NB4 (cell line): Measurements from ENCODE around the gene NKX2-3.
A peak's percentile ranks its signal among the peaks of the same experiment; 100 is the strongest.

ENCODE experiments used
- DNase-seq: peaks from one replicate; pipeline ENCODE4 v3.0.0; 2010; ENCODE audit warnings: low read depth
- H3K4me3 ChIP-seq: one replicate; pipeline ENCODE4 v1.5.1; 2011; ENCODE audit warnings: mild to moderate bottlenecking, low read depth, low read length, moderate library complexity
- MYC ChIP-seq: IDR thresholded peaks from 2 replicates; pipeline ENCODE4 v1.6.1; 2011; ENCODE audit warnings: low read depth, low read length
- POLR2A ChIP-seq: IDR thresholded peaks from 2 replicates; pipeline ENCODE4 v1.6.1; 2011; ENCODE audit warnings: mild to moderate bottlenecking; ENCODE audit not compliant: insufficient read length; ENCODE audit errors: extremely low read depth
- TF ChIP-seq, protein P1 (sequence below): IDR thresholded peaks from 2 replicates; pipeline ENCODE4 v1.6.1; 2011; ENCODE audit warnings: low read depth, low read length
- TF ChIP-seq, protein P2 (sequence below): IDR thresholded peaks from one replicate; pipeline ENCODE4 v1.5.1; 2012; ENCODE audit warnings: low read depth, low read length

The NKX2-3 gene

DNA sequence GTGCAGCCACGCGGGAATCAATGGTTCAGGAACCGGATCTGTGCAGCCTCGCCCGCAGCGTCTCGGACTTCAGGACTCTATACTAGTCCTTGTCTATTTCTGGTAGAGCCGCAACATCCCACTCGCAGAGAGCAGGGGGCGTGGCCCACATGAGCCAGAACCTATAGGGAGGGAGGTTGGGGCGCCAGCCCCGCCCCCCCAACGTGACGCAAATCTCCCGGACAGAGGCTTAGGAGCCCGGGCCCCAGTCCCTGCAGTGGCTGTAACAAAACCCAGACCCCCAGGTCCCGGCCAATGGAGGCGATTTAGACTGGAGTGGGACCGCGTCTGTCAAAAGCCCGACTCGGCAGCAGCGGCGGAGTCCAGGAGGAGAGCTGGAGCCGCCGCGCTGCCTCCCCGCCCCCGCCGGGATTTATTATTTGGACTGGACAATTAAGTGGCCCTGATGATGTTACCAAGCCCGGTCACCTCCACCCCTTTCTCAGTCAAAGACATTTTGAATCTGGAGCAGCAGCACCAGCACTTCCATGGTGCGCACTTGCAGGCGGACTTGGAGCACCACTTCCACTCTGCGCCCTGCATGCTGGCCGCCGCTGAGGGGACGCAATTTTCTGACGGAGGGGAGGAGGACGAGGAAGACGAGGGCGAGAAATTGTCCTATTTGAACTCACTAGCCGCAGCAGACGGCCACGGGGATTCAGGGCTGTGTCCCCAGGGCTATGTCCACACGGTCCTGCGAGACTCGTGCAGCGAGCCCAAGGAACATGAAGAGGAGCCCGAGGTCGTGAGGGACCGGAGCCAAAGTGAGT, at the start of gene NKX2-3:
Gene NKX2-3, plus strand, starts transcription at position 256 of the 809 bp plus-strand sequence. Its CDS starts 190 bp downstream, at position 446.
- peak; percentile 80 for DNase-seq
- H3K4me3 ChIP-seq: no peak within 1 kb of the TSS
- TF ChIP-seq, protein P1, sequence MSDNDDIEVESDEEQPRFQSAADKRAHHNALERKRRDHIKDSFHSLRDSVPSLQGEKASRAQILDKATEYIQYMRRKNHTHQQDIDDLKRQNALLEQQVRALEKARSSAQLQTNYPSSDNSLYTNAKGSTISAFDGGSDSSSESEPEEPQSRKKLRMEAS: no peak

DNA sequence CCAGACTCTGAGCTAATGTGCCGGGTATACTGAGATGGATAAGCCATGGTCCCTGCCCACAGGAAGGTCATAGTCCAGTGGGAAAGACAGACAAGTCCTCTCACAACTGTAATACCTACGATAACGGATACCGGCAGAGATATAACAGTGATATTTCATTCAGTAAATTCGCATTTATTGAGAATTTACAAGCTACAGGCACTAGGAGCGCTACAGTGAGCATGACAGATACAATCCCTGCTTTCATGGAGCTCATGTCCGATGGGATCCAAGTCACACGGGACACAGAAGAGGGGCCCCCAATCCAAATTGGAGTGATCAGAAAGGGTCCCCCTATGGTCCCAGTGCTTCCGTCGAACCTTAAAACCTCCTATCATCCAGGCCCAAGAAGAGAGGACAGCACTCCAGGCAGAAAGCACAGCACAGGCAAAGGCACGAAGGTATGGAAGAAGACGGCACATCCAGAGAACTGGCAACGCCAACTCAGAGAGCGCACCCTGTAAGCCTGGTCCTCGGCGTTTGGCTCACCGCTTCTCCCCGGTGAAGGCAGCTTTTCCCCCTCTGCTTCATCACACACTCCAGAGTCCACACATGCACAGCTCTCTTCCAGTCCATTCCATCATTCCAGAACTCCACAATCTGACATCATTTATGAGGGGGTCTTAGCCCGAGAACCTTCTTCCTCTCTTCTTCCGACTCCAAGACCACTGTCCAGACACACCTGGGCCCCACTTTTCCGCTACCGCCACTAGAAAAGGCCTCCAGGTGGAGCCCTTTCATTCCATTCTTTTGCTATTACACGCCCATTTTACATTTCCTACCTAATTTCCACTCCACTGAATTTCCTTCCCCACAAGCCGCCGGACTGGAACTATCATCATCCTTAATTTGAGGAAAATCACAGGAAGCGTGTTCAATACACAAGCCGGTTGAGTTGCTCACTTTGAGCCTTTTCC, 47.8 kb upstream of the NKX2-3 start:
- DNase-seq: peak; percentile 10
- TF ChIP-seq, protein P2, sequence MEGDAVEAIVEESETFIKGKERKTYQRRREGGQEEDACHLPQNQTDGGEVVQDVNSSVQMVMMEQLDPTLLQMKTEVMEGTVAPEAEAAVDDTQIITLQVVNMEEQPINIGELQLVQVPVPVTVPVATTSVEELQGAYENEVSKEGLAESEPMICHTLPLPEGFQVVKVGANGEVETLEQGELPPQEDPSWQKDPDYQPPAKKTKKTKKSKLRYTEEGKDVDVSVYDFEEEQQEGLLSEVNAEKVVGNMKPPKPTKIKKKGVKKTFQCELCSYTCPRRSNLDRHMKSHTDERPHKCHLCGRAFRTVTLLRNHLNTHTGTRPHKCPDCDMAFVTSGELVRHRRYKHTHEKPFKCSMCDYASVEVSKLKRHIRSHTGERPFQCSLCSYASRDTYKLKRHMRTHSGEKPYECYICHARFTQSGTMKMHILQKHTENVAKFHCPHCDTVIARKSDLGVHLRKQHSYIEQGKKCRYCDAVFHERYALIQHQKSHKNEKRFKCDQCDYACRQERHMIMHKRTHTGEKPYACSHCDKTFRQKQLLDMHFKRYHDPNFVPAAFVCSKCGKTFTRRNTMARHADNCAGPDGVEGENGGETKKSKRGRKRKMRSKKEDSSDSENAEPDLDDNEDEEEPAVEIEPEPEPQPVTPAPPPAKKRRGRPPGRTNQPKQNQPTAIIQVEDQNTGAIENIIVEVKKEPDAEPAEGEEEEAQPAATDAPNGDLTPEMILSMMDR: peak; percentile 30
- TF ChIP-seq, protein P1: no peak
- no peak for TF ChIP-seq POLR2A
- H3K4me3 ChIP-seq: no peak overlapping the region

DNA sequence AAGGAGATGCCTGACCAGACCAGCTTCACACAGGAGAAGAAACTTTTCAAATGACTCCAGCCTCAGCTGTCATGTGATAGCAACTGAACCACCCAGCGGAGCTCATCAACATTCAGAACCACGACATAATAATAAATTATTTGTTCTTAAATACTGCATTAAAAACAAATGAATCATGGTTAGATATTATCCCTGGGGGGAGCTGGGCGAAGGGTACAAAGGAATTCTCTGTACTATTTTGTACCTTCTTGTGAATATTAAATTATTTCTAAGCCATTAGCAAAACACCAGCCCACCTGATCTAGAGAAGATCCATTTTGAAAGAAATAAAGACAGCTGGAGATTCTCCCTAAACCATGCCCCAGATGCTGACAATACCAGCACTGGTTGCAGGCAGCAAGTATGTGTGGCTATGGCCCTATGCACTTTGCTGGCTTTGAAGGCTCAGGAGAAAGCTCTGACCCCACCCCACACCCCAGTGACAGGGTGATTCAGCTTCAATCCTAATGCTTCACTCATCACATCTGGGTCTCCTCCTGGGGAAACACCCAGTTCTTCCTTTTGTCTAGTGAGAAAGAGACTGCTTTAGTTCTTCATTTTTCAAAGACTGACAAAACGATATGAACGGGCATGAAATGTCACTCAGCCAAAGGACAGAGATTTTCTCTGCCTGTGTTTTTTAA, 45.5 kb upstream of the NKX2-3 start:
- TF ChIP-seq MYC (no peak), POLR2A (no peak)
- TF ChIP-seq, protein P2: no peak
- TF ChIP-seq, protein P1: no peak
- no peak overlapping the region for H3K4me3 ChIP-seq
- DNase-seq: no peak

DNA sequence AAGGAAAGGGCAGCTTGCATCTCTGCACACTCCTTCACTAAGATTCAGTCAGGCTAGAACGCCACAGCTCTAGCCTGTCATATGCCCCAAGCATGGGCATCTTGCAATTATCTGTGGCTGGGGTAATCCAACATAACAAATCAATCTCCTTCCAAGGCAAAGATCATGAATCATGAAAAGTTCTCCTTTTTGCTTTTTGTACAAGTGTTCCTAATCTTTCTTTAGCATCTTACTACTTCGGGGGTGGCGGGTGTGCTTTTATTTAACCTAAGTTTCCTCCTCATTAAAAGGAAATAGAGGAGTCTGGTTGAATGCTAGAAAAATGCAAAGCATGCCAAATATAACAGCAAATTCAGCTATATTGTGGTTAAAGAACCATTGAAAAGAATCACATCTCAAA, 43.5 kb upstream of the NKX2-3 start:
- no peak overlapping the region for H3K4me3 ChIP-seq
- TF ChIP-seq, protein P2: no peak
- DNase-seq: no peak

DNA sequence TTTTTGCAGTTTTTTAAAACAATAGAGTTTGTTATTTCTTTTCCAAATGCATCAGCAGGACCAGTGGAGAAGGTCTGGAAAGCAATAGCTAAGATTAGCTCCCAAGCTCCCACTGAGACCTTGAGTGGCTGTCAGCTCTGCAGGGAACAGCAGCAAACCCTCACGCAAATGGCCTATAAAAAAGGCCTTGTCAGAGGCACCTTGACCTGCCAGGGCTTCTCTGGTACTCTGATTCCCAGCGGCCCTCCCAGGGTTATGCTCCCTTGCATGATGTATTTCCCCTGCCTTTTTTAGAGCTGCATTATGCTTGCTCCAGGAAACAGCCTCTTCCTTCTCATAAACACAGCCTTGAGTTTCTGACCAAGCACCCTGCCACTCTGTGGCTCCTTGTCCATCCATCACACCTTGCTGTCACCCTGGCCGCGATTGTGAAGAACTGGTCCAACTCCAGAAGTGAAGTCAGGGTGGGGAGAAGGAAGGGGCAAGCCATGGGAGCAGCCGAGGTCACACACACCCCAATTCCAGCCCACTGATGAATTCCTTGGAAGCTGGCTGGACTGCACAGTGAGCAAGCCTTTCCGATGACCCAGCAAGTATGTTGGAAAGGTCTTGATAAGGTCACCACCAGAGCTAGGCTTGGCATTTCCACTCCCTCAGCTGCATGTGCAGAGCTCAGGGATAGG, 35.3 kb upstream of the NKX2-3 start:
- H3K4me3 ChIP-seq: no peak overlapping the region
- TF ChIP-seq POLR2A: no peak
- TF ChIP-seq MYC: no peak
- TF ChIP-seq, protein P1: no peak
- TF ChIP-seq, protein P2: no peak
- no peak for DNase-seq
